ENCODE measurements around the gene RGPD6. TPM values are rescaled to one million over a fixed set of nuclear protein-coding genes. Genes with fewer than 3 reads are reported as not detected.
A peak's percentile ranks its signal among the peaks of the same experiment; 100 is the strongest.
"Not testable (repeated sequence)": the region's sequence is repeated elsewhere in the genome, so short reads cannot be mapped to it uniquely, and the experiment has no call there.

The RGPD6 gene
- 5.8 TPM for total RNA-seq
- long read RNA-seq, full-length matches to known transcripts = 2 of 5 reads
- long read RNA-seq, partial matches to known transcripts = 1 of 5 reads
- long read RNA-seq, other reads (novel, unspliced or antisense) = 2 of 5 reads

DNA sequence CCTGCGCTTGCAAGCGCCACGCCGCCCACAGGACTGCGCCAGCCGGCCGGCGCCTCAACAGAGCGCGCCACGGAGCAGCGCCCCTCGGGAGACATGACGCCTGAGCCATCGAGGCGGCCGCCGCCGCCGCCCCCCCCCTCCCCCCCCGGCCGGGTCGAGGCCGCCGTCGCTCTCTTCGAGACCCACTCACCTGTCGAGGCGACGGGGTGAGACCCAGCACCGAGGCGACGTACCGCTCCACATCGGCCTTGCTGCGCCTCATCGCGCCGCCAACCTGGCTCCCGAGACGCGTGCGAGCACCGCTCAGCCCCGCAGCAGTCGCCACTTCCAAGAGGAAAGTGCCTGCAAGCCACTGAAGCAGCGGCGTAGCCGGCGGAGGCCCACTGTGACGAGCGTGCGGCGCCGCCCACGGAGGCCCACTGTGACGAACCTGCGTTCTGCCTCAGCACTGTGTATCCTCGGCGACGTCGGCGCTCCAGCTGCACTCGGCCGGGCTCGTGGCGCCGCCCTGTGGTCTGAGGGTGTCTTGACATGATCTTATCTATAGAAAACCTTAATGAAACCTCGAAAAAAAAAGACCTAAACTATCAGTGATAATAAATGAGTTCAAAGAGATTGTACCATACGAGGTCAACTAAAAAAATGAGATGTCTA lies at the start of gene RGPD6:
RGPD6 (minus strand) TSS at position 460 of the 654 bp plus-strand sequence; CDS start at position 262, 198 bp downstream.
- DNase-seq; intact Hi-C loops (cut with DNase I): not testable (repeated sequence)
- peak; percentile 99 for ATAC-seq (ENCODE audit: poor library complexity)

DNA sequence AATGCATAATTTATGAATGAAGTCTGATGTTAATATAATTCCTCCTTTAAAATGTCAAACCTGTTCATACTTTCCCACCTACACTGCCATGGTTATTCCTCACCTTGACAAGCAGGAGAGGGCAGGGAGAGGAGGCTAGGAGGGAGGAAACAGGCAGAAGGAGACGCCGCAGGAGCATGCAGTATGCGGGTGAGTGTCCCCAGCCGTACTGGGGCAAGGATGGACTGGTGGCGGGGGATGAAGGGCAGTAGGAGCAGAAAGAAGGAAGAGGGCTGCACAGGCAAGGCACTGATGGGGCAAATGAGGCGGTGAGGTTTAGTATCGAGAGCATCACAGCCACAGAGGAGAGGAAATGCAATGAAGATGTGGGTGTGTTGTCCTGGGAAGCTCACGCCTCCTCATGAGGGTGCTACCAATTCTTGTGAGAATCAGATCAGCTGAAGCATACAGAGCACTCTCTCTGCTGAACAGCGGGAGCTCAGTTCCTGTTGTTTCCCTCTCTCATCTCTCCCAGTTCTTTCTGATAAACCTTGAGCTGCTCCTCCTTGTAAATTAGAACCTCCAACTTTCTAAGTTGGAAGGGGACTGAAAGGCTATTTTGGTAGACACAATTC lies 42.4 kb upstream of the RGPD6 start:
- ATAC-seq (ENCODE audit: poor library complexity); DNase-seq; intact Hi-C loops (cut with DNase I): not testable (repeated sequence)

- DNase-seq; ATAC-seq (ENCODE audit: poor library complexity); intact Hi-C loops (cut with DNase I): not testable (repeated sequence)
Observed at GRCh38 chr2:110613927-110614326, 36.9 kb upstream of the RGPD6 start.

GRCh38 chr2:110610613-110611250 lies 33.7 kb upstream of the RGPD6 start:
- DNase-seq (peak; percentile 24), ATAC-seq (ENCODE audit: poor library complexity) (peak; percentile 53)
- intact Hi-C loops (cut with DNase I) = not testable (repeated sequence)

DNA sequence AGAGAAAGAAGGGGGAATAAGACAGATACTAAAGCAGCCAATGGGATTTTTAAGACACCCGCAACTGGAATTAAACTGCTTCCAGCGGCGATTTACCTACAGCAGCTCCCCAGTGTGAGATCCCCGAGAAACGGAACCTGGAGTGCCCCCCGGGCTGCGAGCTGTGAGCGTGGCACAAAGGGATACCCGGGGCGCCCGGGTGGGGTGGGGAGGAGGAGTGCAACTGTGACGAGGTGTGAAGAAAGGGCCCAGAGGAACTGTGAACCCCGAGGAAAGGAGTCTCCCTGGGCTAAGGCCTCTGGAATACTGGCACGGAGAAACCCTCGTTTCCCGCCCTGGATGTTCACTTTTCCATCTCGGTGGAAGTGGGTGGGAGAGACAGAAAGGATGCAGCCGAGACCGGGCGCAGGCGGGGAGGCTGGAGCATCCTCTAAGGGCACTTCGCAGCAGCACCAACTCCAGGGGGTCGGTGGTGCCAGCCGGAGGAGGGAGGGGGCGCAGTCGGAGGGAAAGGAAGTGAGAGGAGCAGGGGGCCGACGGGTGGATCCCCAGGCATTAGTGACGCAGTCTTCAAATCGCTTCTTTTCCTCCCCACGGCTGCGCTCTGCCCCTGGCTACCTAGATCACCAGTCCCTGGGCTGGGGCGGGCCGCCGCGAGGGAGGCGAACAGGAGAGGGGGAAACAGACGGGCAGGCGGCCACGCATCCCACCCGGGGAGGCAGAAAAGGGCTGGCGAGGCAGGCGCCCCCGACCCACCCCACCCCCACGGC lies 33.0 kb upstream of the RGPD6 start:
- DNase-seq; intact Hi-C loops (cut with DNase I): not testable (repeated sequence)
- ATAC-seq (ENCODE audit: poor library complexity) = peak; percentile 34

DNA sequence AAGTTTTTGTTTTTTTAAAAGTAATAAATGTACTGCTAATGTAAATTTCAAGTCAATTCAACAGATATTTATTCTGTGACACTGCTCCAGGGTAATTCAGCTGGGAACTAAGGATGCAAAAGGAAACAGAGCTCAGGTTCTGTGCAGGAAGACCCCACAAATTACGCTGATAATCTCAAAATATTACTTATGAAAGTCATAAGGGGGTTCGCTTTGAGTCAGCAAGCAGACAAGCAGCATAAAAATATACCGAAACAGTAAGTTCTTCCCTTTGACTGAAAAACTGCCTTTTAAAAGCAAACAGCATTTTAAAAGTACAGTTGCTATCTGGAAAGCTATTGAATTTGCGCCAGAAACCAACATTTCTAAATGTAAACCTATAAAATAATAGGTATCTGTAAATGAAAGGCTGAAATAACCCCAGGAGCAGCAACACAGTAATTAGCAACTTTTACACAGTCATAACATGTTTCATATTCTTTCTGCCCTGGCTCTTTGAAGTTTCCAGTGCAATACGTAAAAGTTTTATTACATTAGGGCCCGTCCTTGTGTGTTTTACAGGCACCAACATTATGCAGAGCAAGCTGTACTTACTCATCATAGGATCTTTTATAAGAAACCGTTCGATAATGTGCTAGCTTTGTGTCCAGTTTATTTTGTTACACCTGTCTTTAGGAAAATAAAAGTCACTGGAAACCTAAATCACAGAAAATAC lies 31.9 kb upstream of the RGPD6 start:
- ATAC-seq (ENCODE audit: poor library complexity); intact Hi-C loops (cut with DNase I); DNase-seq: not testable (repeated sequence)

- ATAC-seq (ENCODE audit: poor library complexity); DNase-seq: not testable (repeated sequence)
Observed at GRCh38 chr2:110605057-110605456, 28.0 kb upstream of the RGPD6 start.

GRCh38 chr2:110603917-110604591 lies 27.0 kb upstream of the RGPD6 start:
- intact Hi-C loops (cut with DNase I); ATAC-seq (ENCODE audit: poor library complexity); DNase-seq: not testable (repeated sequence)

More at GRCh38 chr2:110605057-110605456, 28.0 kb upstream of the RGPD6 start:
- intact Hi-C loops (cut with DNase I) = not testable (repeated sequence)

DNA sequence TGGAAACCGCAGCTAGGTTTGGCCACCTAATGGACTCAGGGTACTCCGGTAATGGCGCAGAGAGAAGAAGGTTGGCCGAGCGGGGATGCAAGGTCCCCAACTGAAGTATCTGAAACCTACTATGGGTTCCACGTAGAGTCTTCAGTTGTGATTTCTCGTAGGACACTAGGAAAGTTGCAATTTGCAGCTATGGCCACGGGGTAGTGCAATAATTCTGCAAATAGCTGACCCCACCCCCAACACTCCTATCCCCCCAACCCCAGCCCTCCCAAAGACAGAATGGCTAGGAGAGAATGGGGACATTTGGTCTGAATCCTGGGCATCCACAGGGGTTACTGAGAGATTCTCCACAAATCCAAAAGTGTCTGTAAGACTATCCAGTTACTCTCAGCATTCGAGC lies 25.1 kb upstream of the RGPD6 start:
- ATAC-seq (ENCODE audit: poor library complexity); intact Hi-C loops (cut with DNase I); DNase-seq: not testable (repeated sequence)

- intact Hi-C loops (cut with DNase I); ATAC-seq (ENCODE audit: poor library complexity): not testable (repeated sequence)
Observed at GRCh38 chr2:110591973-110592372, 15.0 kb upstream of the RGPD6 start.

DNA sequence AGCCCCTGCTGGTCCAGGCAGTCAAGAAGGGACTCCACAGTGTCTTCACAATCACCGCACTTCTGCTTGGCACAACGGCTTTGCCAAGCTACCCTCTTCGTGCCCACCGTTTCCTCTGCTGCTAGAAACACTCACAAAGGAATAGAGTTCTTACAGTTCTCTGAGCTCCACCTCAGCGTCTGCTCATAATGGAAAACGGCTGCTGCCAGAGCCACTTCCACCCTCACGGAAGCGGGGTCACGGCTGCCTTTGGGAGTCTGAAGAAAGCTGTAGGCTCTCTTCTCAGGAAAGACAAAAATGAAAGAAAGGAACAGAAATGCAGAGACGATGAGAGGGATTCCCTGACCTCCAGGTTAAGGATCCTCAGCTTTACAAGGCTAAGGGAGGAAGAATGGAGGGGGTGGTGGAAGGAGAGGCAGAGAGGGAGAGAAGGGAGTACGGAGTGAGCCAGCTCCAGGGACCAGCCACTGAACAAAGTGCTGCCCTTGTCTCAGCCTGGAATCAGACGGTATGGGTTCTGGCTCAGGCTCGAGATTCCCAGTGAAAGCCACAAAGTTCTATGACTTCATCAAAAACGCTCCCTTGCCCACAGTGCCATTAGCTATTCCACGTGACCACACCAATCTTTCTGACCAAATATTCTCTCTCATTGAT lies 12.8 kb upstream of the RGPD6 start:
- DNase-seq; ATAC-seq (ENCODE audit: poor library complexity); intact Hi-C loops (cut with DNase I): not testable (repeated sequence)

More at GRCh38 chr2:110591973-110592372, 15.0 kb upstream of the RGPD6 start:
- not testable (repeated sequence) for DNase-seq

DNA sequence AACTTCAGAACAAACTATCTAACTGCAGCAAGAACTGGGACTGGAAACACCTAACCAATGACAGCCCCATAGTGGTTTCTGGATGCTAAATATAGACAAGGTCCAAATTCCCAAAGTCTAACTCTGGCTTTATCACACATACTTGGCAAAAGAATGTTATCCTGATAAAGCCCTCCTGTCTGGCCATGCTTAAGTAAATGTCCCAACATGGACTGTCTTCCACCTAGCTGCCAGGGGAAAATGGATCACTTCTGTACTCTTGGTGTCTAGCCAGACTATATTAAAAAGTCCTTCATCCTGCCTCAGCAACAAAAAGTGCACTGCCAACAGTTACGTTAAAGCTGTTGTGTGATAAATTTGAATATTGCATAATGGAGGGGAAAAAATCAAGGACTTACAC lies 11.5 kb upstream of the RGPD6 start:
- peak; percentile 90 for ATAC-seq (ENCODE audit: poor library complexity)

DNA sequence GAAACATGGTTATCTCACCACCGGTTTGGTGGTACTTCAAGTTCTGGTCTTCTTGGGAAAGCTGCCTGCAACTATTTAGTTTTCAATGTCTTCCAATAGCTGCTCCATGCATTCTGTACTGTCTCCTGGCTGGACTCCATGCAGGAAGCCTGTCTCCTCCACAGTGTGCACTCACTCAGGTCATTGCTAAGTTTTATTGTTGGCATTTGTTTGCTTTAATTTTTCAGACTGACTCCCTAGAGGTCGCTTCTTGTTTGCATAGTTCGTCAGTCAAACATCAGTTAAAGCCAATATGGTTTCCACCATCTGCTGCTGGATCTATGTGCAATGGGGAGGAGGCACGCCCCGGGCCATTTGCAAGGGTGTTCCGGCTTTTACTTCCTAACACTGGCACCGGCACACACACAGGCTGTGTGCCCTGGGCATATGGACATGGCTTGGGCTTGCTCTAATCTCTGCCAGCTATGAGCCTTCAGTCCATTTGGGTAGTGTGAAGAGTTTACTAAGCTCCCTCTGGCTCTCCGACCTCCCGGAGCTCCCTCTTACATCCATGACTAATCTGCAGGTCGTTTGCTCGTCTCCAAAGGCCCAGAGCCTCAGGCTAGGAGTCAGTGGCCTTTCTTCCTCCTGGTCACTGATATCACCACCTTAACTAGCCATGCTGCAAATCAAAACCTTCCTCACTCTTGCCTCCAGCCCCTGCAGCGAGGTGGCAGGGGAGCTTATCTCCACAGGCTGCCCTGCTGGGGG lies 2.4 kb upstream of the RGPD6 start:
- DNase-seq; ATAC-seq (ENCODE audit: poor library complexity); intact Hi-C loops (cut with DNase I): not testable (repeated sequence)

More for the DNA sequence above, 11.5 kb upstream of the RGPD6 start:
- intact Hi-C loops (cut with DNase I); DNase-seq: not testable (repeated sequence)

DNA sequence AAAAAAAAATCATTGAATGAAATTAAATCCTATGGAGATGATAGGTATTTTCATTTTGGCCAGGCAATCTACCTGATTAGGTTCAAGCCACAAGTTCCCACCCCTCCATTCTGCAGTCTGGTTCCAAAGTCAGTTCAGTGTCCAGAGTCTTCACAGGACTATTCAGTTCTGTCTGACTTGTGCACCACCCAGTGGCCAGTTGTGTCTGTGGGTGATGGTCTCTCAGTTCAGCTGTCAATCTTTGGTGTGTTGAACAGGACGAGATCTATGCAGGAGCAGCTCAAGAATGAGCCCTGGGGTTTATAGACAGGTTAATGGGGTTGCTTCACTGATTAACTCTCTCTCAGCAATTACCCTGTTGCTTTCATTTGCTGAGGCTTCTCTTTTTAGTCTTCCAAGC lies 1.4 kb upstream of the RGPD6 start:
- intact Hi-C loops (cut with DNase I); DNase-seq: not testable (repeated sequence)
- peak; percentile 73 for ATAC-seq (ENCODE audit: poor library complexity)

- DNase-seq; intact Hi-C loops (cut with DNase I): not testable (repeated sequence)
- peak; percentile 74 for ATAC-seq (ENCODE audit: poor library complexity)
Observed at GRCh38 chr2:110499755-110500377, 77.2 kb downstream of the RGPD6 start.

GRCh38 chr2:110496027-110496426 lies 81.0 kb downstream of the RGPD6 start:
- ATAC-seq (ENCODE audit: poor library complexity); DNase-seq: not testable (repeated sequence)

More at GRCh38 chr2:110496027-110496426, 81.0 kb downstream of the RGPD6 start:
- intact Hi-C loops (cut with DNase I) = not testable (repeated sequence)

All from Right ventricle myocardium superior (tissue), 1 donor.